ENCODE measurements around the gene EIF1AD. TPM values are rescaled to one million over a fixed set of nuclear protein-coding genes. Genes with fewer than 3 reads are reported as not detected.

EIF1AD gene
- total RNA-seq, 1 donor from 2014 or later = 19.7 TPM

- H3K4me3 ChIP-seq = no peak overlapping the region
- no peaks in the 10 kb centered on the region for H3K27me3 ChIP-seq (ENCODE audit: low read depth)
- no peak overlapping the region for H3K27ac ChIP-seq (replicated peaks)
- no peak for TF ChIP-seq CTCF (IDR thresholded peaks at IDR 0.05; ENCODE audit: borderline replicate concordance)
- intact Hi-C loops (cut with micrococcal nuclease) = loop anchor here (5.0 kb wide), 1 partner anchor 356 kb away; no protein-coding TSS in a partner anchor
- no peaks in the 10 kb centered on the region for H3K4me1 ChIP-seq
- H3K9me3 ChIP-seq (replicated peaks) = no peaks in the 10 kb centered on the region
- no peak for DNase-seq
- peaks cover 53% of the 10 kb centered on the region for H3K36me3 ChIP-seq
These were observed 24.2 kb downstream of the EIF1AD start for GRCh38 chr11:65977621-65978390.

GRCh38 chr11:65976216-65977176, 25.5 kb downstream of the EIF1AD start:
- Histone ChIP-seq H3K27ac (replicated peaks) (no peak overlapping the region), H3K9me3 (replicated peaks) (no peaks in the 10 kb centered on the region), H3K4me1 (no peaks in the 10 kb centered on the region), H3K36me3 (peaks cover 53% of the 10 kb centered on the region), H3K4me3 (no peak overlapping the region), H3K27me3 (ENCODE audit: low read depth) (no peaks in the 10 kb centered on the region)
- intact Hi-C loops (cut with micrococcal nuclease) = loop anchor here (5.0 kb wide), 1 partner anchor 354 kb away; no protein-coding TSS in a partner anchor
- TF ChIP-seq CTCF (IDR thresholded peaks at IDR 0.05; ENCODE audit: borderline replicate concordance) = no peak
- DNase-seq = no peak

GRCh38 chr11:65975771-65976170, 26.2 kb downstream of the EIF1AD start:
- intact Hi-C loops (cut with micrococcal nuclease) = loop anchor here (5.0 kb wide), 1 partner anchor 353 kb away; no protein-coding TSS in a partner anchor
- Histone ChIP-seq H3K27ac (replicated peaks) (no peak overlapping the region), H3K9me3 (replicated peaks) (no peaks in the 10 kb centered on the region), H3K4me3 (no peak overlapping the region), H3K36me3 (peaks cover 53% of the 10 kb centered on the region), H3K4me1 (no peaks in the 10 kb centered on the region), H3K27me3 (ENCODE audit: low read depth) (no peaks in the 10 kb centered on the region)
- no peak for DNase-seq
- no peak for TF ChIP-seq CTCF (IDR thresholded peaks at IDR 0.05; ENCODE audit: borderline replicate concordance)

GRCh38 chr11:65973439-65974110, 28.4 kb downstream of the EIF1AD start:
- H3K36me3 ChIP-seq = peaks cover 58% of the 10 kb centered on the region
- intact Hi-C loops (cut with micrococcal nuclease) = no loop called here
- no peaks in the 10 kb centered on the region for H3K27me3 ChIP-seq (ENCODE audit: low read depth)
- H3K4me3 ChIP-seq = no peak overlapping the region
- H3K9me3 ChIP-seq (replicated peaks) = no peaks in the 10 kb centered on the region
- H3K27ac ChIP-seq (replicated peaks) = no peak overlapping the region
- H3K4me1 ChIP-seq = no peaks in the 10 kb centered on the region
- TF ChIP-seq CTCF (IDR thresholded peaks at IDR 0.05; ENCODE audit: borderline replicate concordance) = no peak
- no peak for DNase-seq

- Histone ChIP-seq H3K36me3 (peaks cover 58% of the 10 kb centered on the region), H3K9me3 (replicated peaks) (no peaks in the 10 kb centered on the region), H3K27me3 (ENCODE audit: low read depth) (no peaks in the 10 kb centered on the region), H3K4me1 (no peaks in the 10 kb centered on the region), H3K27ac (replicated peaks) (no peak overlapping the region), H3K4me3 (no peak overlapping the region)
- DNase-seq = no peak
- TF ChIP-seq CTCF (IDR thresholded peaks at IDR 0.05; ENCODE audit: borderline replicate concordance) = no peak
- intact Hi-C loops (cut with micrococcal nuclease) = no loop called here
These were observed 29.8 kb downstream of the EIF1AD start for GRCh38 chr11:65972116-65972515.

Measured in left ventricle myocardium inferior (tissue), 1 donor.